Measurements from ENCODE around the gene C5AR1. TPM values are rescaled to one million over a fixed set of nuclear protein-coding genes. Genes with fewer than 3 reads are reported as not detected.
A peak's percentile ranks its signal among the peaks of the same experiment; 100 is the strongest.

The C5AR1 gene
- total RNA-seq, 6 donors from 2014 or later = 20.3 to 87.3 (median 45.1) TPM

- no peak for TF ChIP-seq CTCF (IDR thresholded peaks at IDR 0.05)
- TF ChIP-seq POLR2A (IDR thresholded peaks at IDR 0.05) = no peak
- H3K36me3 ChIP-seq = peaks cover 25 to 93% (median 76%) of the 10 kb centered on the region in 4 donors
- no peak for ATAC-seq (ENCODE audit: low FRiP score in 2 of 2)
Observed at GRCh38 chr19:47267350-47267759, 42.3 kb upstream of the C5AR1 start.

GRCh38 chr19:47268028-47268427, 41.6 kb upstream of the C5AR1 start:
- TF ChIP-seq CTCF (IDR thresholded peaks at IDR 0.05) (no peak), EP300 (IDR thresholded peaks at IDR 0.05) (no peak), POLR2A (IDR thresholded peaks at IDR 0.05) (no peak), POLR2AphosphoS5 (IDR thresholded peaks at IDR 0.05) (no peak)
- Histone ChIP-seq H3K9me3 (no peaks in the 10 kb centered on the region), H3K27me3 (no peaks in the 10 kb centered on the region), H3K4me3 (no peak overlapping the region), H3K36me3 (peaks cover 25 to 86% (median 70%) of the 10 kb centered on the region in 4 donors), H3K27ac (no peak overlapping the region), H3K4me1 (peaks cover 8 to 9% (median 9%) of the 10 kb centered on the region in 4 donors)
- DNase-seq = no peak
- ATAC-seq (ENCODE audit: low FRiP score in 2 of 2) = no peak
- WGBS, 2 donors = 78 to 87% methylated on average over 6 of the region's 6 CpGs

More at GRCh38 chr19:47267350-47267759, 42.3 kb upstream of the C5AR1 start:
- 93 to 95% methylated on average over 9 to 14 of the region's 14 CpGs for WGBS, 2 donors
- DNase-seq = no peak
- H3K27me3 ChIP-seq = no peaks in the 10 kb centered on the region
- no peak overlapping the region for H3K4me3 ChIP-seq
- H3K27ac ChIP-seq = no peak overlapping the region
- peaks cover 2 to 4% (median 2%) of the 10 kb centered on the region in 4 donors for H3K4me1 ChIP-seq
- no peaks in the 10 kb centered on the region for H3K9me3 ChIP-seq

GRCh38 chr19:47269596-47269995, 40.1 kb upstream of the C5AR1 start:
- WGBS, 2 donors = 94 to 98% methylated on average over 7 of the region's 7 CpGs
- DNase-seq (no peak), ATAC-seq (ENCODE audit: low FRiP score in 2 of 2) (no peak)
- H3K27ac ChIP-seq = no peak overlapping the region
- H3K36me3 ChIP-seq = peaks cover 22 to 72% (median 58%) of the 10 kb centered on the region in 4 donors
- H3K9me3 ChIP-seq = no peaks in the 10 kb centered on the region
- H3K4me3 ChIP-seq = no peak overlapping the region
- peaks cover 11 to 16% (median 12%) of the 10 kb centered on the region in 4 donors for H3K4me1 ChIP-seq
- TF ChIP-seq CTCF (IDR thresholded peaks at IDR 0.05) (no peak), POLR2AphosphoS5 (IDR thresholded peaks at IDR 0.05) (no peak), EP300 (IDR thresholded peaks at IDR 0.05) (no peak)
- no peaks in the 10 kb centered on the region for H3K27me3 ChIP-seq

GRCh38 chr19:47270408-47270807, 39.3 kb upstream of the C5AR1 start:
- Histone ChIP-seq H3K4me3 (no peak overlapping the region), H3K27me3 (no peaks in the 10 kb centered on the region), H3K27ac (no peak overlapping the region), H3K9me3 (no peaks in the 10 kb centered on the region), H3K36me3 (peaks cover 14 to 64% (median 50%) of the 10 kb centered on the region in 4 donors), H3K4me1 (peaks cover 16 to 23% (median 17%) of the 10 kb centered on the region in 4 donors)
- peak in 1 of 2 donors; percentile 77 for DNase-seq
- WGBS, 2 donors = 90 to 96% methylated on average over 9 to 10 of the region's 10 CpGs
- ATAC-seq (ENCODE audit: low FRiP score in 2 of 2) = no peak
- TF ChIP-seq POLR2A (IDR thresholded peaks at IDR 0.05) (no peak), EP300 (IDR thresholded peaks at IDR 0.05) (no peak), POLR2AphosphoS5 (IDR thresholded peaks at IDR 0.05) (no peak), CTCF (IDR thresholded peaks at IDR 0.05) (no peak)

GRCh38 chr19:47271949-47272348, 37.7 kb upstream of the C5AR1 start:
- no peak overlapping the region for H3K4me3 ChIP-seq
- peaks cover 13 to 48% (median 37%) of the 10 kb centered on the region in 4 donors for H3K36me3 ChIP-seq
- no peak for DNase-seq
- peaks cover 27 to 31% (median 29%) of the 10 kb centered on the region in 4 donors for H3K4me1 ChIP-seq
- H3K27ac ChIP-seq = peak overlapping the region in 3 of 4 donors; percentile 20 to 99 (median 95)
- TF ChIP-seq POLR2AphosphoS5 (IDR thresholded peaks at IDR 0.05) (no peak), POLR2A (IDR thresholded peaks at IDR 0.05) (no peak), CTCF (IDR thresholded peaks at IDR 0.05) (no peak), EP300 (IDR thresholded peaks at IDR 0.05) (no peak)
- H3K27me3 ChIP-seq = no peaks in the 10 kb centered on the region
- ATAC-seq (ENCODE audit: low FRiP score in 2 of 2) = no peak
- WGBS, 2 donors = 68 to 69% methylated on average over 6 of the region's 6 CpGs
- H3K9me3 ChIP-seq = no peaks in the 10 kb centered on the region

Measured in upper lobe of left lung (tissue), 6 donors.